HPDE6-E6E7 (cell line): ENCODE results near the gene RPF1.
A peak's percentile ranks its signal among the peaks of the same experiment; 100 is the strongest.
"Not testable (repeated sequence)": the region's sequence is repeated elsewhere in the genome, so short reads cannot be mapped to it uniquely, and the experiment has no call there.

Experiments used
- DNase-seq: peaks from one replicate; pipeline ENCODE4 v3.0.0; 2011; ENCODE audit warnings: missing footprints; ENCODE audit errors: extremely low spot score

RPF1 gene

DNA sequence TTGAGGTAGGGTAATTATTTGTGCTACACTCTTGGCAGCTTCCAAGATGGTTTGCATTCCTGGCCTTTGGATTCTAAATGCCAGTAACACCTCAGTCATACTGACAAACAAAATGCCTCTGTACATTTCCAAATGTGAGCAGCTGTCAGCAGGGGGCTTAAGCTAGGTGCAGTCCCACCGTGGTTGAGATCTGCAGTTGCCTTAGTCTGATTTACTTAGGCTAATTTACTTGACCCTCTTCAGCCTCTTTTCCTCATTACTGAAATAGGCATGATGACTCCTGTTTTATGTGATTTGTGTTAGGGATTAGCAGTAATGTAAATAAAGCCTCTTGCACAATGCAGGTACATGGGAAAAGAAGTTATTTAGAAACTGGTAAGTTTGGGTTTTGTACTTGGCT lies 13.7 kb downstream of the RPF1 start:
- DNase-seq, result no peak

DNA sequence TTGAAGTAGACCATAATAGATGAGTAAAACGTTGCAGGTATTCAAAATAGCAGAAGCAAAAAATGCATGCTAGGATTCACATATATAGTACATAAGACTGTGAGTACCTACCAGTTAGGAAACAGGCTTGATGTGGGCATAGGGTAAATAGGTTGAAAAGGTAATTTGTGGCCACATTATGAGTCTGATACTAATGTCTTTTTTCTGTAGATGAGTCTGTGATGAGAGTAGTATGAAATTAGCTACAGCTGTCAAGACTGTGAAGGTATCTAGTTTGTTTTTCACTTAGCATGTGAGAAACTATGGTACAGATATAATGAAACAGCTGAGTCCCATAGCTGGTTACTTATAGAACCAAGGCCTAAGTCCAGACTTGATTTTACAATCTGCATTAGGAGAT lies 14.7 kb downstream of the RPF1 start:
- DNase-seq, result no peak

DNA sequence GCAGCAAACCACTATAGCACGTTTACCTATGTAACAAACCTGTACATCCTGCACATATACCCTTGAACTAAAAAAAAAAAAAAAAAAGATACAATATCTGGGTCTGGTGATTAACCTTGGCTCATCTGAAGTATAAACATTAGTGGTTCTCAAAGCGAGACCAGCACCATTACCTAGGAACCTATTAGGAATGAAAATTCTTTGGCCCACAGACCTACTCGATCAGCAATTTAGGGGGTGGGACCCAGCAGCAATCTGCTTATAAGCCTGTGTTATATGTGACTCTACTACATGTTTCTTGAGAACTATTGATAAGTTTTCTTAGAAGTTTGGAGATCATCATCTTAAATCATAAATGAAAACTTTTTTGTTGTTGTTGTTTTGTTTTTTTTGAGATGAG lies 17.4 kb downstream of the RPF1 start:
- DNase-seq, result no peak

DNA sequence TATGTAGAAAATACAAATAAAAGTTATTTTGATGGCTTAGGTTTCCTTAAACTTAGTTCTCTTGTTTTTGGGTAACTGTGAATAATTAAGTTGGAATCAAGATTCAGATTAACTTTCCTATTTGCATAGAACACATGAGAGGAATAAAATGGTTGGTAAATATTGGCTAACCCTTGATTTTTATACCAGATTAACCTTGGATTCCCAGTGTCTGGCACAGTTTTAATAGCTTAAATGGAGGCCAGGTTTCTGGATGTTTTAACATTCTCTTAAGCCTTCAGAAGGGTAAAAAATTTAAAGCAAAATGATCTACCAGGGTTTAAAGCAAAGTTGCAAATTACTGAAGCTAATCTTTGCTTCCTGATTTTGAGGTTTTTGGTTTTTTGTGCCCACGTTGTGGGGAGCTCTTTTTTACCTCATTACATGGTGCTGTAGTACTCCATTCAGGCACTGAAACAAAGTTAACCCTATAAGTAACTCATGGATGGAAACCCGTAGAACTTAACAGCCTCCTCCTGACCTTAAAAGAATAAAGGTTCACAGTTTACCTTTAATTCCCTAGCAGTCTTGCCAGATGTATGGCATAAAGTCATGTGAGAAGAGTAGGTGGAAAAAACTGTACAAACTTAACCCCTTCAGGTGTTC lies 18.7 kb downstream of the RPF1 start:
- no peak for DNase-seq

DNA sequence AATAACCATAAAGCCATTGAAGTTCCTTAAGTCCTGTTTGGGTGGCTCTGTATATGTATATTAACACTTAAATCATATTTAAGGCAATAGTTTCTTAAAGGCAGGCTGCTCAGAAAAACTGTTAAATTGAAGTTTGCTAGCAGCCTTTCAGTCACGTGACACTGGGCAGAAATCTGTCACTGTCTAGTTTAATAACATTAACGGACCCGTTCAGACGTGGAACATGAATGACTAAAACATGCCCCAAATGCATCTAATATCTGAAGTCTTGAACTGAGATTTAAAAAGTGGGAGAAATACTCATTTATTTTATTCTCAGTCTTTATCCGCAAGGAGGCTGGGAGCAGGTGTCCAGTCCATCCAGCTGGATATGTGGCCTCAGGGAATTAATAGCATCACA lies 23.9 kb downstream of the RPF1 start:
- no peak for DNase-seq

DNA sequence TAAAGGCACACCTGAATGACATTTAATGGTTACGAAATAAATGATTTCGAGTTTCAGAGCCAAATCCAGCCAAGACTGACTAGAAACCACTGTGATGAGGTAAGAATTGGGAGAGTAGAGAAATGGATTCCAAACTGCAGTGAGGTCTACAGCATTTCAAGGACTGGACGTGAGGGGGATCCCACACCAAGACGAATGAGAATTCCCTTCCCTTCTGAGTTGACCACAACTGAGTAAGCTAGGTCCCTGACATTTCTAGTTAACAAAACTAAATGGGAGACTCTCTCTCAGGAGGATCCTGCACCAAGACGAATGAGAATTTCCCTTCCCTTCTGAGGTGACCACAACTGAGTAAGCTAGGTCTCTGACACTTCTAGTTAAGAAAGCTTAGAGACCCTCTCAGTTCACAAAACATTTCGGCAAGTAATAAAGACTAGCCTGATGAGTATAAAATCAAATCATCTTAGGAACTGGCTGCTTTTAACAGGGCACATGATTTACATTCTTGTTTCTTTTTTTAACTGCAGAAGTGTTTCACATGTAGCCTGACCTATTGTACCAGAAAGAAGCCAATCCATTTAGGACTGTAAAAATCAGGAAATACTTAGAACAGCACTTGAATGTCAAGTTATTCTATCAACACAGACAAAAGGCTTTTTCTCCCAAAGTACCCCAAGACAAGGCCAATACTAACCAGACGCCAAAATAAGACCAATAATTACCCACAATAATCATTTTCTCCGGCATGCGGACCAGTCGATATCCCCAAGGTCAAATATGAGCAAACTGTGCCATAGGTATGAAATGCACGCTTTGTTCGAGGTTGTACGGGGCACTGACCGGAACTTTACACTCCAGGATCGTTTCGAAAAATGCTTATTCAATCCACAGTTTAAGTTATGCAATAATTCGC lies 25.8 kb downstream of the RPF1 start:
- DNase-seq, result peak; percentile 4

DNA sequence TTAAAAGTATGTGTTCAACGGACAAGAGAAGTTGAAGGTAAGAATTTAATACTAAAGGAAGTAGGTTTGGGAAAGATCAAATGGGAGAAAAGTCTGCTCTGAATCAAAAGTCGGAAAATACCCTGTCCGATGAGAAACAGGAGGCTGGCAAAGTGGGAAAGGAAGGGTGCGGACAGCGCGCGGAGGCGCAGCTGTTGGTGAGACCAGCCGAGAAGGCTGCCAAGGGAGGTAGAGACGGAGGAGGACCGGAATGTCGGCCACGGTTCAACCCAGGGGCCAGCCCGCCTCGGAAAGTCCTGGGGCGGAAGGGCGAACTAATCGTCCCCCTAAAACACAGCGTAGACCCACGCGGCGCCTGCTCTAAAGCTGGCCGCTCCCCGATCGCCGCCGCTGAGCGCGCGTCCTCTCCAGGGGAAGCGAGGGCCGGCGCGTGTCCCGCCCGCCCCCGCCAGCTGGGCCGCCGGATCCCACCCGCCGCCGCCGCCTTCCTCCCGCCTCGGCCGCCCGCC lies 26.5 kb downstream of the RPF1 start:
- peak; percentile 22 for DNase-seq

DNA sequence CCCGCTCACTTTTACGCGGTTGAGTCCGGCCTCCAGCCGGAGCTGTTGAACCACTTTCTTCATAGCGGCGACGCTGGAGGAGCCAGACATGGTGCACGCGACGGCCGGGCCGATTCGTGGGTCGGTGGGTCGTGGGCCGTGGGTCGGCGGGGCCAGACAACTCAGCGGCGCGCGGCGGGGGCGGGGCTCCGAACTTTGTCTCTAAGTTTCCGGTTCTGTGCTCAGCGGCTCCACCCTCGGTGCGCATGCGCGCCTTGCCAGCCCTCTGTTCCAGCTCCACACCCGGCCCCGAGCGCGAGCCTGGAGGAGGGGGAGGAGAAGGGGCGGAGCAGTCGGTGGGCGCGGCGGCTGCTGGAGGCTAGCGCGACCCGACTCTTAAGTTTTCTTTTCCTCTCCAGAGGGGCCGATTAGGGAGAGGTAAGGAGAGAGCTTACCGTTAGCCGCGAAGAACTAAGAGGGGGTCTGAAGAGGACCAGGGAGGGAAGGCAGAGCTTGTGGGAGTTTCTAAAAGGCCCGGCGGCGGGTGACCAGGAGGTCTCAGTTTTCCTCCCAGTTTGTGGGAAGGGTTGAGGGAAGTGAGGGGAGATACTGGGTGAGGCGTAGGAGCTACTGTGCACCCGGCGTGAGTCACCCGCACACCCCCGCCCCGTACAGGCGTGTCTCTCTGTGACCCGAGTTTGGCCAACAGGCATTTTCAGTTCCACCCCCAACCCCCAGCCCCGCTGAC lies 27.1 kb downstream of the RPF1 start, which contains the start of the genes GNG5 and SPATA1:
TSS of gene GNG5 (minus strand) at position 580 of the 727 bp plus-strand sequence. CDS start at position 90, 490 bp downstream.
TSS of gene SPATA1 (plus strand) at position 385 of the 727 bp plus-strand sequence. CDS start 9,974 bp downstream, outside the sequence.
- DNase-seq, result peak; percentile 94

DNA sequence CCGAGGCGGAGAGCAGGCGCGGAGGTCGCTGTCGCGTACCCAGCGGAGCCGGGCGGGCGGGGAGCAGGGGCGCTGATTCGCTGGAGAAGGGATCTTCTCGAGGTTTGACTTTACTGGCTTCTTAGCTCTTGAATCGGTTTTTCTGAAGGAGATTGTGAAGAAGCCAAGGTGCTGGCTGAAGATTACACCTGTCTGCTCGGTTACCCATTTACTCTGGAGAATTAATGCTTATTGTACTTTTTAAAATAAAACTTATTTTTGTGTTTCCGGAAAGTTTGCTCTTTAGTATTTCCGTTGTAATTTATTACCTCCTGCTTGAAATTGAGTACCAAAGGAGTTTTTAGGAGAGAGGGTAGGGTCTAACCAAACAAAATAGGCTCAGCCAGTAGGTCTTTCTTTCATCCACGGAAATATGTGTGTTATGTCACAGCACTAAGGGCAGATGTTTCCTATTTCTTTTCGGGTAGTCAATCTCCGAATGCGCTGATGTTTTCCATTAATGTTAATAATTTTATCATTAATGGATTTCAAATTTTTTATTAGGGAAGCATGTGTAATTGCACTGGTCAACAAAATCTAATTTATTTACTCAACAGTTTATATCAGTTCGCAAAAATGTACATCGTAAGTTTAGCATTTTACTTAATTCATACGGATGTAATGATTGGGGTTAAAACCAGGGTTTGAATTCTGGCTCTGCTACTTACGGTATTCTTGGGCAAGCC lies 27.8 kb downstream of the RPF1 start:
- DNase-seq, result no peak

DNA sequence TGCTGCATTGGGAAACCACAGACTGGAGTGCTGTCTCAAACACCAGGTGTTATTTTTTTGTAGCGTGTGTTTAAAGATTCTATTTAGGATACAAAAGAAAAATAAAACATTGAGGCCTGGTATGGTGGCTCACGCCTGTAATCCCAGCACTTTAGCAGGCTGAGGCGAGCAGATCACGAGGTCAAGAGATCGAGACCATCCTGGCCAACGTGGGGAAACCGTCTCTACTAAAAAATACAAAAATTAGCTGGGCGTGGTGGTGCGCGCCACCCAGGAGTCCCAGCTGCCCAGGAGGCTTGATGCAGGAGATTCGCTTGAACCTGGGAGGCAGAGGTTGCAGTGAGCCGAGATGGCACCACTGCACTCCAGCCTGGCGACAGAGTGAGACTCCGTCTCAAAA lies 28.8 kb downstream of the RPF1 start:
- not testable (repeated sequence) for DNase-seq

DNA sequence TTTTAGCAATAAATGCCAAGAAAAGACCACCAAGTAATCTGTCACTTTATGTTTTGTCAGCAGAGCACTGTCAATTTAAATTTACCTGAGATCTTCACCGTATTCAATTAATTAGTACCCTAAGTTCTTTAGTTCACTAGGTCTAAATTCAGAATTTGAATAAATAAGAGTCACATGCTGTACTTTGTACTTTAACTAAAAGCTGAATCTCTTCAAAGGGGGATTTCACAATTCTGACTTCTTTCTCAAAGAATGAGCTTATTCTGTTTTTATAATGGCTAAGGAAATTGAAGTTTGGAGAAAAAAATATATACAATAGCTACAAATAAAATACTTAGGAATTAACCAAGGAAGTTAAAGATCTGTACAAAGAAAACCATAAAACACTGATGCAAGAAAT lies 29.4 kb downstream of the RPF1 start:
- no peak for DNase-seq

DNA sequence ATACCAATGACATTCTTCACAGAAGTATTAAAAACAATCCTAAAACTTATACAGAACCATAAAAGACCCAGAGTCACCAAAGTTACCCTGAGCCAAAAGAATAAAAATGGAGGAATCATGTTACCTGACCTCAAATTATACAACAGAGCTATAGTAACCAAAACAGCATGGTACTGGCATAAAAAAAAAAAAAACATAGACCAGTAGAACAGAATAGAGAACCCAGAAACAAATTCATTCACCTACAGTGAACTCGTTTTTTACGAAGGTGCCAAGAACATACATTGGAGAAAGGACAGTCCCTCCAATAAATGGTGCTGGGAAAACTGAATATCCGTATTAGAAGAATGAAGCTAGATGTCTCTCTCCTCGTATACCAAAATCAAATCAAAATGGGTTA lies 30.0 kb downstream of the RPF1 start:
- DNase-seq, result no peak

DNA sequence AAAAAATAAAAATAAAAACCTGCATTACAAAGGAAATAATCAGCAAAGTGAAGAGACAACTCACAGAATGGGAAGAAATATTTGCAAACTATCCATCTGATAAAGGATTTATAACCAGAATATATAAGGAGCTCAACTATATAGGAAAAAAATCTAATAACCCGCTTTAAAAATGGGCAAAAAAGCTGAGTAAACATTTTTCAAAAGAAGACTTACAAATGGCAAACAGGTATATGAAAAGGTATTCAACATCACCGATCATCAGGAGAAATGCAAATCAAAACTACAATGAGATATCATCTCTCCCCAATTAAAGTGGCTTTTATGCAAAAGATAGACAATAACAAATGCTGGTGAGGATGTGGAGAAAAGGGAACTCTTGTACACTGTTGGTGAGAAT lies 31.1 kb downstream of the RPF1 start:
- no peak for DNase-seq

DNA sequence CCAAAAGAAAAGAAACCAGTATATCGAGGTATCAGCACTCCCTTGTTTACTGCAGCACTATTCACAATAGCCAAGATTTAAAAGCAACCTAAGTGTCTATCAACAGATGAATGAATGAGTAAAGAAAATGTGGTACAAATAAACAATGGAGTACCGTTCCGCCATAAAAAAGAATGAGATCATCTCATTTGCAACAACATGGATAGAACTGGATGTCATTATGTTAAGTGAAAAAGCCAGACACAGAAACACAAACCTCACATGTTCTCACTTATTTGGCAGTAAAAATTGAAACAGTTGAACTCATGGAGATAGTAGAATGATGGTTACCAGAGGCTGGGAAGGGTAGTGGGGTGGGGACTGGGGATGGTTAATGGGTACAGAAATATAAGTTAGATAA lies 31.6 kb downstream of the RPF1 start:
- no peak for DNase-seq

DNA sequence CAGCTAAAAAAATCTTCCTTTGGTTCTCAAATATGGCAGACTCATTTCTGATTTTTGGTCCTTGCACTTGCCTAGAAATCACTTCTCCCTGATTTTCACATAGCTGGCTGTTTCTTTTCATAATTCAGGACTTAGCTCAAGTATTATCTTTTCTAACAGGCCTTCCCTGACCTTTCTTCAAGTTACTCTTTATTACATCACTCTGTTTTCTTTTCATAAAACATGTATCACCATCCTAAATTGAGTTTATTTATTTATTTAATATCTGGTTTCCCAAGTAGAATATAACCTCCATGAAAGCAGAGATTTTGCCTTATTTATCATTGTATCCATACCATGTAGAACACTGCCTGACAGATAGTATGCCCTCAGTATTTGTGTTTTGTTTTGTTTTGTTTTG lies 45.5 kb downstream of the RPF1 start:
- DNase-seq, result no peak

DNA sequence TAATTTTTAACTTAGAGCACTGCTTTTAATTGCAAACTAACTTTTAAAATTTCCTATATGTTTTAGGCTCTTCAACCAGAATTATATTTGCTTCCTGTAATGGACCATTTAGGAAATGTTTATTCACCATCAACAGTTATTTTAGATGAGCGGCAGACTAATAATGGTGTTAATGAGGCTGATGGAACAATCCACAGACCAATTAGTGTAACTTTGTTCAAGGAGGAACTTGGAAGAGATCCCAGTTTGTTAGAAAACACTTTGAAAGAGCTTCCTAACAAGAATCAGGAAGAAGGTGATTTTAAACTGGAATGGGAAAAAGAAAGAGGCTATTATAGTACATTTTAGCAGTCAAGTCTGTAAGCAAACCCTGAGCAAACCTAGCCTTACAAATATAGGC lies 46.7 kb downstream of the RPF1 start:
- no peak for DNase-seq

DNA sequence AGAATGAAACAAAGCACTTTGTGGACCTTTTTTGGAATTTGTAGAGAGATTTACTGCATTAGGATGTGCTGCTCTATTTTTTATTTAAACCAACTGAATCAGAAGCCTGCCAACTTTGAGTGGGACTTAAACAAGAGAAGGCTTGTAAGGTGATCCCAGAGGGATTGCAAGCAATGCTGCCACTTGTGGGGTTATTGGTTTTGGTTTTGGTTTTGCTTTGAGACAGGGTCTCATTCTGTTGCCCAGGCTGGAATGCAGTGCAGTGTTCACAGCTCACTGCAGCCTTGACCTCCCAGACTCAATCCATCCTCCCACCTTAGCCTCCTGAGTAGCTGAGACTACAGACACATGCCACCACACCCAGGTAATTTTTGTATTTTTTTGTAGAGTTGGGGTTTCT lies 59.5 kb downstream of the RPF1 start:
- no peak for DNase-seq

DNA sequence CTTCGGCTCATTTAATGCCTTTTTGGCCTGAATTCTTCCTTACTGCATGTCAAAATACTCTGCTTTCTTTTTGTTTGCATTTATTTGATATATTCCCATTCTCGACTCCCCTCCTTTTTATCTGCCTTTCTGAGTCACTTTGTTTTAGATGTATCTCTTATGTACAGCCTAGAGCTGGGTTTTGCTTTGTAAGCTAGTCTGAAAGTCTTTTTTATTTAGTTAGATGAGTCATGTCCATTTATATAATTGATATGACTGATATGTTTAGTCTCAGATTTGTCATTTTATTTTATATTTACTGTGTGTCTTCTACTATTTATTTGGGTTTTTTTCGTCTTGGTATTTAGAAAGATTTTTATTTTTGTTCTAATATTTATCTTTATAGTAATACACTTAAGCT lies 60.9 kb downstream of the RPF1 start:
- DNase-seq, result no peak

DNA sequence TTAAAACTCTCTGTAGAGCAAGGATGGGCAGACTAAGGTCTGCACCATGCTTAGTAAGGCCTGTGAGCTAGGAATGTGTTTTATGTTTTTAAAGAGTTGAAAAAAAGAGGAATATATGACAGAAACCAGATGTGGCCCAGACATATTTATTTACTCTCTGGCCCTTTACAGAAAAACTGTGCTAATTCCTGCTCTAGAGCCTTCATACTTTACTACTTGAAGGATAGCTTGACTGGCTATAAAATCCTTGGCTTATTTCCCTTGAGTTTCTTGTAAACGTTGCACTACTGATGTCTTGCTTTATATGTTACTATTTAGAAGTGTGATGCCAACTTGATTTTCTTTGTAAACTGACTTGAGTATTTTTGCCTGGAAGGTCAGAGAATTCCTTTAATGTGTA lies 61.7 kb downstream of the RPF1 start:
- DNase-seq, result no peak

DNA sequence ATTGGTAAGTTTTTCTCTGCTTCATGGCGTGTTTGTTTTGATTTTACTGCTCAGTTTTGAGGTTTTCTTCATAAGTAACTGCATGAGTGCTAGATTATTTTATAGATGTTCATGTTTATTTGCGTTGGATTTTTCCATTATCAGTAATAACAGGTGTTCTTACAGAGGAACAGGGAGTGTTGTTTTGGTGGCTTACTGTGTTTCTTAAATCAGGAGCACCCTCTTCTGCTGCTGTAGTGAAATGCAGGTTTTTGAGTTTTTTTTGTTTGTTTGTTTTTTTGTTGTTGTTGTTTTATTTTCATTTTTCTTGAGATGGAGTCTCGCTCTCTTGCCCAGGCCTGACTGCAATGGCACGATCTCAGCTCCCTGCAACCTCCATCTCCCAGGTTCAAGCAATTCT lies 62.6 kb downstream of the RPF1 start:
- no peak for DNase-seq
